Loucy (cell line): Measurements from ENCODE around the gene EXOSC3.

ENCODE experiments used
- H2AFZ ChIP-seq: fragments of 200-600 bp; sonication (generic); 2 replicates; pipeline ENCODE4 v1.6.0; 2016; ENCODE audit warnings: antibody characterized with exemption, mild to moderate bottlenecking, low read length, moderate library complexity
- H3F3A ChIP-seq: fragments of 200-600 bp; 2 replicates; pipeline ENCODE4 v1.6.0; 2016; ENCODE audit warnings: antibody characterized with exemption, low read depth, mild to moderate bottlenecking
- H3K27me3 ChIP-seq: fragments of 200-600 bp; sonication (generic); 2 replicates; pipeline ENCODE4 v1.6.1; 2014; ENCODE audit warnings: low read length, mild to moderate bottlenecking; ENCODE audit not compliant: insufficient read depth, poor library complexity, severe bottlenecking
- H3K36me3 ChIP-seq: fragments of 200-600 bp; sonication (generic); 2 replicates; pipeline ENCODE4 v1.6.1; 2016; ENCODE audit warnings: low read length; ENCODE audit not compliant: insufficient read depth
- H3K4me1 ChIP-seq: fragments of 200-600 bp; sonication (generic); 2 replicates; pipeline ENCODE4 v1.5.1; 2014; ENCODE audit warnings: low read length, mild to moderate bottlenecking; ENCODE audit not compliant: insufficient read depth, poor library complexity, severe bottlenecking
- H3K4me2 ChIP-seq: fragments of 200-600 bp; sonication (generic); 2 replicates; pipeline ENCODE4 v1.6.0; 2014; ENCODE audit warnings: antibody characterized with exemption, low read length, low read depth, mild to moderate bottlenecking; ENCODE audit not compliant: poor library complexity, severe bottlenecking
- H3K4me3 ChIP-seq: fragments of 200-600 bp; sonication (generic); 2 replicates; pipeline ENCODE4 v1.5.1; 2014; ENCODE audit warnings: low read length, mild to moderate bottlenecking, mixed read lengths; ENCODE audit not compliant: poor library complexity, severe bottlenecking
- H3K79me2 ChIP-seq: fragments of 200-600 bp; sonication (generic); 2 replicates; pipeline ENCODE4 v1.6.1; 2014; ENCODE audit warnings: low read length; ENCODE audit not compliant: insufficient read depth
- H3K9ac ChIP-seq: fragments of 200-600 bp; sonication (generic); 2 replicates; pipeline ENCODE4 v1.6.0; 2014; ENCODE audit warnings: mild to moderate bottlenecking, low read depth, low read length, moderate library complexity; ENCODE audit not compliant: poor library complexity, severe bottlenecking
- H3K9me2 ChIP-seq: fragments of 200-600 bp; sonication (generic); replicated peaks from 2 replicates; pipeline ENCODE4 v1.6.1; 2016; ENCODE audit warnings: low read depth, low read length, mixed read lengths
- H3K9me3 ChIP-seq: fragments of 200-600 bp; sonication (generic); 2 replicates; pipeline ENCODE4 v1.6.1; 2014; ENCODE audit warnings: mild to moderate bottlenecking, antibody characterized with exemption, low read length, low read depth; ENCODE audit not compliant: insufficient read depth
- H4K20me1 ChIP-seq: fragments of 200-600 bp; sonication (generic); 2 replicates; pipeline ENCODE4 v1.6.0; 2014; ENCODE audit warnings: antibody characterized with exemption, low read length, mild to moderate bottlenecking; ENCODE audit not compliant: insufficient read depth, poor library complexity, severe bottlenecking
- CTCF ChIP-seq: fragments of 200-600 bp; sonication (generic); conservative IDR thresholded peaks from 2 replicates; pipeline ENCODE4 v1.5.1; 2014; ENCODE audit warnings: mild to moderate bottlenecking, antibody characterized with exemption, low read length
- EZH2phosphoT487 ChIP-seq: fragments of 200-600 bp; IDR thresholded peaks from 2 replicates; pipeline ENCODE4 v1.6.1; 2018; ENCODE audit warnings: antibody characterized with exemption, mild to moderate bottlenecking, moderate library complexity, borderline replicate concordance

EXOSC3 gene

GRCh38 chr9:37732086-37732741 is 52.6 kb downstream of the EXOSC3 start:
- Histone ChIP-seq H3K4me1 (no peaks in the 10 kb centered on the region), H3K4me3 (no peak overlapping the region), H4K20me1 (no peaks in the 10 kb centered on the region), H3K36me3 (no peaks in the 10 kb centered on the region), H3K9ac (no peak overlapping the region), H3K9me2 (no peaks in the 10 kb centered on the region), H3K79me2 (no peaks in the 10 kb centered on the region), H3K27me3 (no peaks in the 10 kb centered on the region), H3K4me2 (no peak overlapping the region), H2AFZ (no peak overlapping the region), H3K9me3 (no peaks in the 10 kb centered on the region), H3F3A (no peaks in the 10 kb centered on the region)
- no peak for TF ChIP-seq EZH2phosphoT487
- no peak for TF ChIP-seq CTCF

- Histone ChIP-seq H3F3A (no peaks in the 10 kb centered on the region), H3K27me3 (no peaks in the 10 kb centered on the region), H3K4me2 (no peak overlapping the region), H2AFZ (no peak overlapping the region), H3K36me3 (no peaks in the 10 kb centered on the region), H3K9ac (no peak overlapping the region), H3K4me1 (no peaks in the 10 kb centered on the region), H4K20me1 (no peaks in the 10 kb centered on the region), H3K9me2 (no peaks in the 10 kb centered on the region), H3K4me3 (no peak overlapping the region), H3K79me2 (no peaks in the 10 kb centered on the region), H3K9me3 (no peaks in the 10 kb centered on the region)
- TF ChIP-seq EZH2phosphoT487: no peak
Observed at GRCh38 chr9:37730839-37731238, 54.0 kb downstream of the EXOSC3 start.

- Histone ChIP-seq H3K4me2 (no peak overlapping the region), H3K4me1 (no peaks in the 10 kb centered on the region), H3F3A (no peaks in the 10 kb centered on the region), H3K27me3 (no peaks in the 10 kb centered on the region), H2AFZ (no peak overlapping the region), H3K9ac (no peak overlapping the region), H3K4me3 (no peak overlapping the region), H3K79me2 (no peaks in the 10 kb centered on the region), H3K9me3 (no peaks in the 10 kb centered on the region), H3K9me2 (no peaks in the 10 kb centered on the region), H3K36me3 (no peaks in the 10 kb centered on the region), H4K20me1 (no peaks in the 10 kb centered on the region)
- TF ChIP-seq CTCF (no peak), EZH2phosphoT487 (no peak)
Observed at GRCh38 chr9:37730256-37730655, 54.6 kb downstream of the EXOSC3 start.
